Brain microvascular endothelial cell (primary cell): ENCODE measurements around the gene SSH2.
A peak's percentile ranks its signal among the peaks of the same experiment; 100 is the strongest.

Experiments used
- DNase-seq: peaks from one replicate; pipeline ENCODE4 v3.0.0-alpha.2; 2020
- H3K27ac ChIP-seq: fragments of 250-450 bp; sonication (Bioruptor Pico); 2 replicates; pipeline ENCODE4 v1.5.1; 2020; ENCODE audit warnings: mild to moderate bottlenecking, moderate library complexity
- H3K27me3 ChIP-seq: fragments of 250-450 bp; sonication (Bioruptor Pico); replicated peaks from 2 replicates; pipeline ENCODE4 v1.5.1; 2020; ENCODE audit warnings: mild to moderate bottlenecking
- H3K36me3 ChIP-seq: fragments of 250-450 bp; sonication (Bioruptor Pico); replicated peaks from 2 replicates; pipeline ENCODE4 v1.5.1; 2020; ENCODE audit warnings: mild to moderate bottlenecking
- H3K4me3 ChIP-seq: 2 replicates; pipeline ENCODE4 v1.5.1; 2011; ENCODE audit warnings: low read depth, mild to moderate bottlenecking, control low read depth, low read length, moderate library complexity
- CTCF ChIP-seq: IDR thresholded peaks from 2 replicates; pipeline ENCODE4 v1.5.1; 2011; ENCODE audit warnings: low read depth, mild to moderate bottlenecking, moderate library complexity, low read length, control low read depth, inconsistent platforms; ENCODE audit errors: missing control alignments
- in situ Hi-C: cut with HindIII; loops from 2 replicates; pipeline ENCODE4 v1.10.0; 2017; ENCODE audit warnings: low sequenced_read_pairs, low pct_ligation_motif_present

SSH2 gene

GRCh38 chr17:29835435-29836351 is 94.3 kb downstream of the SSH2 start:
- peak; percentile 50 for DNase-seq
- Histone ChIP-seq H3K27ac (no peak overlapping the region), H3K36me3 (no peaks in the 10 kb centered on the region), H3K27me3 (no peaks in the 10 kb centered on the region), H3K4me3 (no peak overlapping the region)
- no peak for TF ChIP-seq CTCF
- in situ Hi-C loops = no loop called here

- no peak overlapping the region for H3K4me3 ChIP-seq
- H3K27me3 ChIP-seq = no peaks in the 10 kb centered on the region
- DNase-seq = no peak
- in situ Hi-C loops = no loop called here
- H3K36me3 ChIP-seq = no peaks in the 10 kb centered on the region
- no peak for TF ChIP-seq CTCF
- no peak overlapping the region for H3K27ac ChIP-seq
Measured at GRCh38 chr17:29833801-29834200, 96.2 kb downstream of the SSH2 start.

- no peak overlapping the region for H3K4me3 ChIP-seq
- no peak for TF ChIP-seq CTCF
- no peak overlapping the region for H3K27ac ChIP-seq
- DNase-seq = no peak
- in situ Hi-C loops = no loop called here
- H3K27me3 ChIP-seq = no peaks in the 10 kb centered on the region
- H3K36me3 ChIP-seq = no peaks in the 10 kb centered on the region
Measured at GRCh38 chr17:29828676-29829284, 101.2 kb downstream of the SSH2 start.

- Histone ChIP-seq H3K4me3 (no peak overlapping the region), H3K36me3 (no peaks in the 10 kb centered on the region), H3K27ac (no peak overlapping the region), H3K27me3 (no peaks in the 10 kb centered on the region)
- no peak for TF ChIP-seq CTCF
- in situ Hi-C loops = no loop called here
- DNase-seq = no peak
Measured at GRCh38 chr17:29827179-29827578, 102.8 kb downstream of the SSH2 start.

- no peaks in the 10 kb centered on the region for H3K36me3 ChIP-seq
- in situ Hi-C loops = no loop called here
- TF ChIP-seq CTCF = no peak
- no peak overlapping the region for H3K4me3 ChIP-seq
- DNase-seq = no peak
- H3K27ac ChIP-seq = no peak overlapping the region
- H3K27me3 ChIP-seq = no peaks in the 10 kb centered on the region
Measured at GRCh38 chr17:29826114-29826692, 103.8 kb downstream of the SSH2 start.
